Measurements from ENCODE around the gene MAPK1. TPM values are rescaled to one million over a fixed set of nuclear protein-coding genes. Genes with fewer than 3 reads are reported as not detected.
"Not testable (repeated sequence)": the region's sequence is repeated elsewhere in the genome, so short reads cannot be mapped to it uniquely, and the experiment has no call there.

The MAPK1 gene
- total RNA-seq, 1 experiment from 2014 or later, result 122 TPM

- DNase-seq (ENCODE audit: low read depth, low spot score), result no peak
- Histone ChIP-seq H3K9me3 (ENCODE audit: control insufficient read depth, insufficient read depth, low read depth, low read length) (no peaks in the 10 kb centered on the region), H3K27me3 (ENCODE audit: control insufficient read depth, insufficient read depth, low read length) (no peaks in the 10 kb centered on the region), H3K27ac (ENCODE audit: low read length) (no peak overlapping the region), H3K36me3 (ENCODE audit: control insufficient read depth, insufficient read depth, low read length) (peaks cover 6% of the 10 kb centered on the region; the same call in 1 of the 2 replicates), H3K4me3 (ENCODE audit: low read depth in 2 of 2, low read length in 2 of 2) (no peak overlapping the region), H3K4me1 (ENCODE audit: control insufficient read depth, insufficient read depth, low read length) (no peaks in the 10 kb centered on the region)
- CTCF ChIA-PET, result no interaction called here
- no peak for TF ChIP-seq TCF7L2 (IDR thresholded peaks at IDR 0.05; ENCODE audit: low read depth, low read length)
- TF ChIP-seq SIN3A (IDR thresholded peaks at IDR 0.05; ENCODE audit: borderline replicate concordance, insufficient read depth, low read depth, low read length), result no peak
- no peak for TF ChIP-seq POLR2AphosphoS5 (IDR thresholded peaks at IDR 0.05; ENCODE audit: low read depth, low read length)
- no peak for TF ChIP-seq REST (IDR thresholded peaks at IDR 0.05; ENCODE audit: insufficient read depth in 1 of 2, low read depth in 2 of 2, low read length in 1 of 2)
- in situ Hi-C loops (cut with HindIII; ENCODE audit: low pct_unique_long_range_greater_than_20kb, low sequenced_read_pairs), result loop anchor here (25.0 kb wide), 1 partner anchor 135 kb away; no protein-coding TSS in a partner anchor
- intact Hi-C loops (cut with micrococcal nuclease; ENCODE audit: unreplicated experiment), result no loop called here
- BruUV-seq (replicated peaks), result no TSS peak
- POLR2A ChIA-PET, result no interaction called here
- ATAC-seq, result no peak
Measured at GRCh38 chr22:21802056-21802455, 65.4 kb downstream of the MAPK1 start.

GRCh38 chr22:21801304-21801644, 66.2 kb downstream of the MAPK1 start:
- ATAC-seq; DNase-seq (ENCODE audit: low read depth, low spot score); H3K4me1 ChIP-seq (ENCODE audit: control insufficient read depth, insufficient read depth, low read length); H3K36me3 ChIP-seq (ENCODE audit: control insufficient read depth, insufficient read depth, low read length); H3K9me3 ChIP-seq (ENCODE audit: control insufficient read depth, insufficient read depth, low read depth, low read length); BruUV-seq (replicated peaks); CTCF ChIA-PET; intact Hi-C loops (cut with micrococcal nuclease; ENCODE audit: unreplicated experiment); POLR2A ChIA-PET; H3K27ac ChIP-seq (ENCODE audit: low read length); H3K27me3 ChIP-seq (ENCODE audit: control insufficient read depth, insufficient read depth, low read length); H3K4me3 ChIP-seq (ENCODE audit: low read depth in 2 of 2, low read length in 2 of 2): not testable (repeated sequence)
- in situ Hi-C loops (cut with HindIII; ENCODE audit: low pct_unique_long_range_greater_than_20kb, low sequenced_read_pairs), result loop anchor here (25.0 kb wide), 1 partner anchor 136 kb away; no protein-coding TSS in a partner anchor

- peaks cover 8% of the 10 kb centered on the region; the same call in 1 of the 2 replicates for H3K36me3 ChIP-seq (ENCODE audit: control insufficient read depth, insufficient read depth, low read length)
- no peak for ATAC-seq
Measured at GRCh38 chr22:21800552-21801303, 66.7 kb downstream of the MAPK1 start.

More at GRCh38 chr22:21800552-21801303, 66.7 kb downstream of the MAPK1 start:
- intact Hi-C loops (cut with micrococcal nuclease; ENCODE audit: unreplicated experiment) (no loop called here), in situ Hi-C loops (cut with HindIII; ENCODE audit: low pct_unique_long_range_greater_than_20kb, low sequenced_read_pairs) (loop anchor here (25.0 kb wide), 1 partner anchor 137 kb away; no protein-coding TSS in a partner anchor)
- DNase-seq (ENCODE audit: low read depth, low spot score), result no peak
- ChIA-PET POLR2A (no interaction called here), CTCF (no interaction called here)
- Histone ChIP-seq H3K9me3 (ENCODE audit: control insufficient read depth, insufficient read depth, low read depth, low read length) (no peaks in the 10 kb centered on the region), H3K4me1 (ENCODE audit: control insufficient read depth, insufficient read depth, low read length) (no peaks in the 10 kb centered on the region), H3K27ac (ENCODE audit: low read length) (no peak overlapping the region), H3K4me3 (ENCODE audit: low read depth in 2 of 2, low read length in 2 of 2) (no peak overlapping the region), H3K27me3 (ENCODE audit: control insufficient read depth, insufficient read depth, low read length) (no peaks in the 10 kb centered on the region)
- TF ChIP-seq REST (IDR thresholded peaks at IDR 0.05; ENCODE audit: insufficient read depth in 1 of 2, low read depth in 2 of 2, low read length in 1 of 2) (no peak), POLR2AphosphoS5 (IDR thresholded peaks at IDR 0.05; ENCODE audit: low read depth, low read length) (no peak), SIN3A (IDR thresholded peaks at IDR 0.05; ENCODE audit: borderline replicate concordance, insufficient read depth, low read depth, low read length) (no peak), CTCF (IDR thresholded peaks at IDR 0.05) (no peak), TCF7L2 (IDR thresholded peaks at IDR 0.05; ENCODE audit: low read depth, low read length) (no peak)
- no TSS peak for BruUV-seq (replicated peaks)
